Activated CD4-positive, alpha-beta T cell treated with anti-CD3 and anti-CD28 coated beads for 24 hours (primary cell): Measurements from ENCODE around the gene SLFN5.
"Not testable (repeated sequence)": the region's sequence is repeated elsewhere in the genome, so short reads cannot be mapped to it uniquely, and the experiment has no call there.

ENCODE experiments used
- DNase-seq, 2 donors: peaks; one replicate each; pipeline ENCODE4 v3.0.0-alpha.2; 2020; ENCODE audit warnings: low read depth in 2 of 2

The SLFN5 gene

GRCh38 chr17:35242158-35242804 lies 591 bp upstream of the SLFN5 start:
- peak; percentile 70 to 71 for DNase-seq

DNA sequence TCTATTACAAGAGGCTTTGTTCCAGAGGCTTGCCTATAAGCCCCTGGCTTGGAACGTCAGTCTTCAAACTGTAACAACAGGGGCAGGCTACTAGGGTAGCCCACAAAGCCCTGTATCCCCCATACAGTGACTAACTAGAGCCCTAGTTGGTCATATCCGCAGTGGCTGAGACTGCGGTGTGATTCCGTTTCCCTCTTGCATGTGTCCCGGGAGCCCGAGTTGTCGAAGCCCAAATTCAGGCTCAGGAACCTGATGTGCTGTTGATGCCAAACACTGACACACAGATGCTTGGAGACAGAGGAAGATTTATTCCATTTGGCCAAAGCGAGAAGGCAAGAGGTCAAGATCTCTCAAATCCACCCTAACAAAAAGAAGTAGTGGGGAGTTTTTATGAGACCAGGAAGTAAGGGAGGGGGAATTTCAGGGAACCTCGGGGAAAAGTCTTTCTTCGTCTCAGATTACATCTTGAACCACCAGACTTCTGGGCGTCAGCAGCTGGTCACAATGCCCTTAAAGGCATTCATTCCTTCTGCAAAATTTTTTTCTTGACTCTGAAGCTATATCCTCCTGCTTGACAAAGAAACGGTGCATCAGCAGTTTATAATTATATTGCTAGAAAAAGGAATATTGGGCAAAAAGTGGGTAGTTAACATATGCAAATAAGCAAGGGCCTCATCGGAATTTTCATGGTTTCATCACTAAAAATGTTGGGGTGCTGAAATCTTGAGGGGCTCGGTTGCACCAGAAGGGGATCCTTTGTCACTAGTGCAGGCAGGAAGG lies 879 bp downstream of the SLFN5 start:
- DNase-seq: peak; percentile 23 to 27

DNA sequence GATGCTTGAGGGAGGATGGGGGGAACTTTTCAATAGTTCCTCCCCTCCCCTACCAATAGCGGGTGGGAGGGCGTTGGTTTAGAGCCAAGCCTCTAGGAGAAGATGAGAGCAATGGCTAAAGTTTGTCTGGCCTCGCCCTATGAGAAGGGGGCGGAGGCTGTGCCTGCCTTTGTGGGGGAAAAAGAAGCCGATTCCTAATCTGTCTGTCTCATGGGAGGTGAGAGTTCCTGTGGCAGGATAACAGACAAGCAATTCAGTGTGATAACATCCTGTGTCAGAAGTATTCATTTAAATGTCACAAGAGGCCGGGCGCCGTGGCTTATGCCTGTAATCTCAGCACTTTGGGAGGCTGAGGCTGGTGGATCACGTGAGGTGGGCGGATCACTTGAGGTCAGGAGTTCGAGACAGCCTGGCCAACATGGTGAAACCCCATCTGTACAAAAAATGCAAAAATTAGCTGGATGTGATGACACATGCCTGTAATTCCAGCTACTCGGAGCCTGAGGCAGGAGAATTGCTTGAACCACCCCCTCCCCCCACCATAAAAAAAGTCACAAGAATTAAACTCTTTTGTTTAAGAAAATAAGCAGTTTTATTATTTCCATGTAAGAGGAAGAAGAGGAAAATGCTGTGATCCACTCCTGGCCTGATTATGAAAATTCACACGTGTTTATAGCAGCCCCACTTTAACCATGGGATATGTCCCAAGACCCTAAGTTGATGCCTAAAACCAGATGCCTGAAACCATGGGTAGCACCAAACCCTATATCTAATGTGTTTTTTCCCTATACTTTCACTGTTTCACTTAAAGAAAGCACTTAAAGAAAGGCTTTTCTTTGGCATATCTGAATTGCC lies 1.7 kb downstream of the SLFN5 start:
- DNase-seq: peak; percentile 77 to 83

- no peak for DNase-seq
Observed at GRCh38 chr17:35245196-35245486, 2.3 kb downstream of the SLFN5 start.

GRCh38 chr17:35252651-35253050 lies 9.8 kb downstream of the SLFN5 start:
- DNase-seq: no peak

DNA sequence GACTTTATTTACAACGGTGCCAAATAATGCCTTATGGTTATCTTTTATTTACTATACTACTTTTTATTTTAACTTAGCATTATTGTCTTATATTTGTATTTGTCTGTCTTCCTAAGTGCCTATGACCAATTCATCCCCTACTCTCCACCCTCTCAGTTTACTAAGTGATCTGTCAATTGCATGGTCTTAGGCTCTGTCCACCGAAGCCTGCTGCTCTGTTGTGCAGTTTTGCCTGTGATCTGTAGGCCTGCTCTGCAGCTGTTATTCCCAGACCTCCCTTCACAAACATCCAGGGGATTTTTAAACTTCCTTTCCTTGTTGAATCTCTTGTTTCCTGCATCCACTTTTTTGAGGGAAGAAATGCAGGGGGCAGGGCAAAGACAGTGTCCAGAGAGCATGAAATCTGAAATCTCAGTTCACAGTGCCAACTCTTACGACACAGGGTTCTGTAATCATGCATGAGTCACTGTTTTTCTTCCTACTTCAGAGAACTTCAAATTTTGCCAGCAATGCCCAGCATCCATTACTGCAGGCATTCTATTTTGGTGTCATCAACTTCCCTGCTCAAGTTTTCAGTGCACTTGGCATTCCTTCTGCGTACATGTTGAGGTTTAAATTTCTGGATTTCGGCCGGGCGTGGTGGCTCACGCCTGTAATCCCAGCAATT lies 11.4 kb downstream of the SLFN5 start:
- no peak for DNase-seq

DNA sequence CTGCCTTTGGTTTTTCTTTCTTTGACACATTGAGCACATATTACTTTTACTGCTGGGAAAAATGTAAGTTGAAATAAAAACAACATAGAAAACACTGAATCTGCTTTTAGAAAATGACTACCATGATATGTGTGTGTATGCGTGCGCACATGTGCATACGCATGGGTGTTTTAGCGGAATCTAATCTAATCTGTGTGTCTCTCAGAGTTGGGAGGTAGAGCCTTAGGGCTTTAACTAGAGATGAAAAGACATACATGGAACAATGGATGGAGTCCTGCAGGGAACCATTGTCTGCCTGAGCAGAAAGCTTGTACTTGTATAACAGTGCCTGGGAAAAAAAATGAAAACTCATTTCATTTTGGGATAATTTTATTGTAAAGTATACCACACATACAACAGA lies 12.4 kb downstream of the SLFN5 start:
- no peak for DNase-seq

GRCh38 chr17:35256629-35257028 lies 13.8 kb downstream of the SLFN5 start:
- no peak for DNase-seq

DNA sequence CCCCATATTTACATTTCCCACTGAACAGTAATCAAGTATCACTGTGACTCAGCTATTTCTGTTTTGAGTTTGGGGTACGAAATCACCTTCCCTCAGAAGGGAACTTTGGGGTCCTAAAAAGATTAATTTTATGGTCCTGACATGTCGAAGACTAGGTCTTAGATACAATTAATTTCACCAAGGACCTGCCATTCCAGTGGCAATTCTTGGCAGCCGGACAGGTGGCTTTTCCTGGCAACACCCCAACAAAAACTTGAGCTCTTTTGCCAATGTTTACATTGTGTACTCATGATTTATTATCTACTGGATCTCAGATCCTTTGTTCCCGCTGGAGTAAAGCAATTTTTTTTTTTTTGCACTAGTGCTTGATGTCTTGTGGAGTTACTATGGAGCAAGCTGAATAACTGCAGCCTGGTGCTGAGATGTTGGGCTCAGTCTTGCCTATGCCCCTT lies 14.4 kb downstream of the SLFN5 start:
- DNase-seq: no peak

DNA sequence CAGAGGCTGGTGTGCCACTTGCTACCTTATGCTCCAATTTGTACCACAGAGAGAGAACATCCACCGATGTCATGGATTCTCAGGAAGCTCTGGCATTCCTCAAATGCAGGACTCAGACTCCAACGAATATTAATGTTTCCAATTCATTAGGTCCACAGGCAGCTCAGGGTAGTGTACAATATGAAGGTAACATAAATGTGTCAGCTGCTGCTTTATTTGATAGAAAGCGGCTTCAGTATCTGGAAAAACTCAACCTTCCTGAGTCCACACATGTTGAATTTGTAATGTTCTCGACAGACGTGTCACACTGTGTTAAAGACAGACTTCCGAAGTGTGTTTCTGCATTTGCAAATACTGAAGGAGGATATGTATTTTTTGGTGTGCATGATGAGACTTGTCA lies 16.1 kb downstream of the SLFN5 start:
- DNase-seq: no peak

DNA sequence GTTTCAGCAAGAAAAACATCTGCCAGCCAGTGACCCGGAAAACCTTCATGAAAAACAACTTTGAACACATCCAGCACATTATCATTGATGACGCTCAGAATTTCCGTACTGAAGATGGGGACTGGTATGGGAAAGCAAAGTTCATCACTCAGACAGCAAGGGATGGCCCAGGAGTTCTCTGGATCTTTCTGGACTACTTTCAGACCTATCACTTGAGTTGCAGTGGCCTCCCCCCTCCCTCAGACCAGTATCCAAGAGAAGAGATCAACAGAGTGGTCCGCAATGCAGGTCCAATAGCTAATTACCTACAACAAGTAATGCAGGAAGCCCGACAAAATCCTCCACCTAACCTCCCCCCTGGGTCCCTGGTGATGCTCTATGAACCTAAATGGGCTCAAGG lies 22.2 kb downstream of the SLFN5 start:
- DNase-seq: no peak

DNA sequence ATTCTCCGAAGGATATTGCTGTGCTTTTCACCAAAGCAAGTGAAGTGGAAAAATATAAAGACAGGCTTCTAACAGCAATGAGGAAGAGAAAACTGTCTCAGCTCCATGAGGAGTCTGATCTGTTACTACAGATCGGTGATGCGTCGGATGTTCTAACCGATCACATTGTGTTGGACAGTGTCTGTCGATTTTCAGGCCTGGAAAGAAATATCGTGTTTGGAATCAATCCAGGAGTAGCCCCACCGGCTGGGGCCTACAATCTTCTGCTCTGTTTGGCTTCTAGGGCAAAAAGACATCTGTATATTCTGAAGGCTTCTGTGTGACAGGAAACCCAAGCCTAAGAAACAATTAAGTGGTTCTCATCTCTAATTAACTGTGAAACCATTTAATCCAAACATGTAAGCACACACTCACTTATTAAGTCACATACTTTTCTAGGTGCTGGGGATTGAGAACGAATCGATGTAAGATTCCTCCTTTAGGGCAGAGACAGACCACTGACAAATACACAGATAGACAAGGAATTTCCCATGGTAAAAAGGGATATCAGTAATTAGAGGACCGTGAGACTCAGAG lies 22.8 kb downstream of the SLFN5 start:
- no peak for DNase-seq

- not testable (repeated sequence) for DNase-seq
Observed at GRCh38 chr17:35274167-35275066, 31.5 kb downstream of the SLFN5 start.

DNA sequence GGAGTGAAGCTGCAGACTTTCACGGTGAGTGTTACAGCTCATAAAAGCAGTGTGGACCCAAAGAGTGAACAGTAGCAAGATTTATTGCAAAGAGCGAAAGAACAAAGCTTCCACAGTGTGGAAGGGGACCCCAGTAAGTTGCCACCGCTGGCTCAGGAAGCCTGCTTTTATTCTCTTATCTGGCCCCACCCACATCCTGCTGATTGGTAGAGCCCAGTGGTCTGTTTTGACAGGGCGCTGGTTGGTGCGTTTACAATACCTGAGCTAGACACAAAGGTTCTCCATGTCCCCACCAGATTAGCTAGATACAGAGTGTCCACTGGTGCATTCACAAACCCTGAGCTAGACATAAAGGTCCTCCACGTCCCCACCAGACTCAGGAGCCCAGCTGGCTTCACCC lies 35.6 kb downstream of the SLFN5 start:
- not testable (repeated sequence) for DNase-seq

- not testable (repeated sequence) for DNase-seq
Observed at GRCh38 chr17:35278876-35279275, 36.0 kb downstream of the SLFN5 start.

DNA sequence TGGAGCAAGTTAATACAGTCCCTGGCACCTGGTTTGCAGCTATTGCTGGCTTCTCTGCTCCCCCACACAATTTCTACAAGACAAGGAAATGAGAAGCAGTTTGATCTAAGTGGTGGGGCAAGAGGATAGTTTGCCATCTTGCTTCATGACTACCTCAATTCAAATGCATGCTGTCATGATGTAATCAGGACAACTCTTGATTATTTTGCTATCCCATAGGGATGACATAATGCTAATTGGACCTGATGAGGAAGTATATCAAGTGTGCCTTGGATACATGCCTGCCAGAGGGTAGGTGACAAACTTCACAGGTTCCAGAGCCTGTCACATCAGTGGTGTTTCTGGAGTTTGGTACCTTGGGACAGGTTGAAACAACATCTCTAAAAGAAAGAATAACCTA lies 40.9 kb downstream of the SLFN5 start:
- no peak for DNase-seq

DNA sequence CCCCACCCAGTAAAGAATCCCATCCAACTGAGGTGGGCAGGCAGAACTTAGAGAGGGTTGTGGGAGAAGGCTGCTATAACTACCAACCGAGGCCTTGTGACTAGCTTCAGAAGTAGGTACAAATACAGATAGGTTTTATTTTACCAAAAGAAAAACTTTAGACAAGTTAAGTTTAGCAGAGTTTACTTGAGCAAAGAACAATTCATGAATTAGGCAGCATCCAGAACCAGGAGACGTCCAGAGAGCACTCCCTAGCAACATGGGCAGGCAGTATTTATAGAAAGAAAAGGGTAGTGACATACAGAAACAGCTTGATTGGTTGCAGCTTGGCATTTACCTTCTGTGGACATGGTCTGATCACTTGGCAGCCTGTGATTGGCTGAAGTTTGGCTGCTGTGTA lies 42.1 kb downstream of the SLFN5 start:
- DNase-seq: no peak

DNA sequence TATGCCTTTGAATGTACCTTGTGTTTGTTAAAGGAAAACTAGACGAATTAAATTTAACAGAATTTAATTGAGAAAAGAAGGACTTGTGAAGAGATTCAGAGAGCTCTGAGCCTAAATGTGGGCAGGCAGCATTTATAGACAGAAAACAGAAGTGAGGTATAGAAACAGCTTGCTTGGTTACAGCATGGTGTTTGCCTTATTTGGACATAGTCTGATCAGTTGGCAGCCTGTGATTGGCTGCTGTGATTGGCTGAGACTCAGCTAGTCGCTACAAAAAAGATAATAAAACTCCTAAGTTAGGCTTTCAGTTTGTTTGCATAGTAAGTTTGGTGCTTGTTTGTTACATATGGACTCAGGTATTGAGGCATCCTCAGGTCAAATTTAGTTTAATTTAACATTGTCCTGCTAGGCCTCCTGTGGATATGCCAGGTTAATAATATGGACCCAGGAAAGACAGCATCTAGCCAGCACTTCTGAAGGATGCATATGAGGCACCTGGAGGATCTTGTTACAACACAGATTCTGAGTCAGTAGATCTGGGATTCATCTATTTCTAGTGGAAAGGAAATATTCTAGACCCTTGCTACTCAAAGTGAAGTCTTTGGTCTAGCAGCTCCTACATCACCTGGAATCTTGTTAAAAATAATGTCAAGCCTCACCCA lies 43.4 kb downstream of the SLFN5 start:
- DNase-seq: no peak

DNA sequence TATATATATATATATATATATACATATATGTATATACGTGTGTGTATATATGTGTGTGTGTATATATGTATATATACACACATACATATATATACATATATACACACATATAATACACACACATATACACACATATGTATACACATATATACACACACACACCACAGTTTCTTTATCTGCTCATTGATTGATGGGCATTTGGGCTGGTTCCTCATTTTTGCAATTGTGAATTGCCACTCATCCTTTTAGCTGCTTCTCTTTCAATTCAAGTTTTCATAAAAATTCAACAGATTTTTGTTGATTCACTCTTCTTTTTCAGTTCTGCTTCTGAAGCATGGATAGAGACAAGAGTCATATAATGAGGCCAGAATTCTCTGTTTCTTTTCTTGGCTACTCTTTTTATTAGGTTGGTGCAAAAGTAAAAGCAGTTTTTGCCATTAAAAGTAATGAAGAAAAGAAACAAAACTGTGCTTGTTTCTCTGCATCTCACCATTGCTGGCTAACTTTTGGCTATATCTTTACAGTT lies 44.5 kb downstream of the SLFN5 start:
- no peak for DNase-seq

GRCh38 chr17:35289222-35289621 lies 46.4 kb downstream of the SLFN5 start:
- DNase-seq: no peak
